Osteoblast (primary cell): ENCODE data around the gene EFCAB11. TPM values are rescaled to one million over a fixed set of nuclear protein-coding genes. Genes with fewer than 3 reads are reported as not detected.
A peak's percentile ranks its signal among the peaks of the same experiment; 100 is the strongest.

Experiments used
- DNase-seq: peaks from one replicate; pipeline ENCODE4 v3.0.0; 2011; ENCODE audit warnings: low spot score, mixed read lengths; ENCODE audit not compliant: insufficient read length; ENCODE audit errors: missing footprints
- H2AFZ ChIP-seq: 2 replicates; pipeline ENCODE4 v1.6.0; 2011; ENCODE audit warnings: mild to moderate bottlenecking, low read length
- H3K27ac ChIP-seq: 2 replicates; pipeline ENCODE4 v1.5.1; 2011; ENCODE audit warnings: mild to moderate bottlenecking, low read depth, low read length, moderate library complexity
- H3K27me3 ChIP-seq: 2 replicates; pipeline ENCODE4 v1.6.0; 2012; ENCODE audit warnings: mild to moderate bottlenecking, control low read depth, inconsistent platforms, low read length, moderate library complexity; ENCODE audit not compliant: insufficient read depth
- H3K36me3 ChIP-seq: 2 replicates; pipeline ENCODE4 v1.5.1; 2011; ENCODE audit warnings: mild to moderate bottlenecking, low read length, control low read depth, moderate library complexity; ENCODE audit not compliant: insufficient read depth
- H3K4me1 ChIP-seq: 2 replicates; pipeline ENCODE4 v1.5.1; 2011; ENCODE audit warnings: mild to moderate bottlenecking, low read length, control low read depth, moderate library complexity; ENCODE audit not compliant: insufficient read depth
- H3K4me2 ChIP-seq: 2 replicates; pipeline ENCODE4 v1.6.0; 2011; ENCODE audit warnings: mild to moderate bottlenecking, low read length; ENCODE audit not compliant: insufficient read depth
- H3K4me3 ChIP-seq: fragments of 200-600 bp; sonication (generic); 3 replicates; pipeline ENCODE4 v1.5.1; 2012; ENCODE audit warnings: mild to moderate bottlenecking, low read length, inconsistent platforms; ENCODE audit not compliant: insufficient read depth
- H3K79me2 ChIP-seq: 2 replicates; pipeline ENCODE4 v1.6.0; 2012; ENCODE audit warnings: mild to moderate bottlenecking, low read length, control low read depth, inconsistent platforms; ENCODE audit not compliant: insufficient read depth
- H3K9me3 ChIP-seq: 2 replicates; pipeline ENCODE4 v1.5.1; 2011; ENCODE audit warnings: low read depth, low read length, control low read depth
- H4K20me1 ChIP-seq: 2 replicates; pipeline ENCODE4 v1.6.0; 2012; ENCODE audit warnings: mild to moderate bottlenecking, low read length, control low read depth; ENCODE audit not compliant: insufficient read depth
- total RNA-seq: library from RNA; depleted of rRNA; stranded (reverse); fragments of >200 nt; gene quantifications from 2 replicates; pipeline ENCODE4 v1.2.3, GENCODE V29; 2012
- TF ChIP-seq, protein P1 (sequence below): IDR thresholded peaks from 2 replicates; pipeline ENCODE4 v1.5.1; 2011; ENCODE audit warnings: mild to moderate bottlenecking, low read depth, low read length, moderate library complexity; ENCODE audit errors: extremely low read depth

Gene EFCAB11
- total RNA-seq, 1 donor, result 6.9 TPM

GRCh38 chr14:89861630-89862029, 92.9 kb downstream of the EFCAB11 start:
- H3K27me3 ChIP-seq, result no peaks in the 10 kb centered on the region
- H2AFZ ChIP-seq, result no peak overlapping the region
- H3K27ac ChIP-seq, result no peak overlapping the region
- H3K9me3 ChIP-seq, result no peaks in the 10 kb centered on the region
- H3K79me2 ChIP-seq, result no peaks in the 10 kb centered on the region
- peaks cover 10% of the 10 kb centered on the region for H3K4me1 ChIP-seq
- DNase-seq, result no peak
- TF ChIP-seq, protein P1, sequence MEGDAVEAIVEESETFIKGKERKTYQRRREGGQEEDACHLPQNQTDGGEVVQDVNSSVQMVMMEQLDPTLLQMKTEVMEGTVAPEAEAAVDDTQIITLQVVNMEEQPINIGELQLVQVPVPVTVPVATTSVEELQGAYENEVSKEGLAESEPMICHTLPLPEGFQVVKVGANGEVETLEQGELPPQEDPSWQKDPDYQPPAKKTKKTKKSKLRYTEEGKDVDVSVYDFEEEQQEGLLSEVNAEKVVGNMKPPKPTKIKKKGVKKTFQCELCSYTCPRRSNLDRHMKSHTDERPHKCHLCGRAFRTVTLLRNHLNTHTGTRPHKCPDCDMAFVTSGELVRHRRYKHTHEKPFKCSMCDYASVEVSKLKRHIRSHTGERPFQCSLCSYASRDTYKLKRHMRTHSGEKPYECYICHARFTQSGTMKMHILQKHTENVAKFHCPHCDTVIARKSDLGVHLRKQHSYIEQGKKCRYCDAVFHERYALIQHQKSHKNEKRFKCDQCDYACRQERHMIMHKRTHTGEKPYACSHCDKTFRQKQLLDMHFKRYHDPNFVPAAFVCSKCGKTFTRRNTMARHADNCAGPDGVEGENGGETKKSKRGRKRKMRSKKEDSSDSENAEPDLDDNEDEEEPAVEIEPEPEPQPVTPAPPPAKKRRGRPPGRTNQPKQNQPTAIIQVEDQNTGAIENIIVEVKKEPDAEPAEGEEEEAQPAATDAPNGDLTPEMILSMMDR, result no peak
- H4K20me1 ChIP-seq, result no peaks in the 10 kb centered on the region
- no peaks in the 10 kb centered on the region for H3K36me3 ChIP-seq
- no peak overlapping the region for H3K4me2 ChIP-seq
- H3K4me3 ChIP-seq, result no peak overlapping the region

- peaks cover 24% of the 10 kb centered on the region for H3K4me1 ChIP-seq
- H3K27me3 ChIP-seq, result no peaks in the 10 kb centered on the region
- no peaks in the 10 kb centered on the region for H4K20me1 ChIP-seq
- TF ChIP-seq, protein P1, result no peak
- no peak overlapping the region for H3K27ac ChIP-seq
- no peak for DNase-seq
- H2AFZ ChIP-seq, result no peak overlapping the region
- H3K4me3 ChIP-seq, result no peak overlapping the region
- no peak overlapping the region for H3K4me2 ChIP-seq
- H3K36me3 ChIP-seq, result no peaks in the 10 kb centered on the region
- no peaks in the 10 kb centered on the region for H3K79me2 ChIP-seq
- H3K9me3 ChIP-seq, result no peaks in the 10 kb centered on the region
These were observed 96.4 kb downstream of the EFCAB11 start for GRCh38 chr14:89858089-89858488.

DNA sequence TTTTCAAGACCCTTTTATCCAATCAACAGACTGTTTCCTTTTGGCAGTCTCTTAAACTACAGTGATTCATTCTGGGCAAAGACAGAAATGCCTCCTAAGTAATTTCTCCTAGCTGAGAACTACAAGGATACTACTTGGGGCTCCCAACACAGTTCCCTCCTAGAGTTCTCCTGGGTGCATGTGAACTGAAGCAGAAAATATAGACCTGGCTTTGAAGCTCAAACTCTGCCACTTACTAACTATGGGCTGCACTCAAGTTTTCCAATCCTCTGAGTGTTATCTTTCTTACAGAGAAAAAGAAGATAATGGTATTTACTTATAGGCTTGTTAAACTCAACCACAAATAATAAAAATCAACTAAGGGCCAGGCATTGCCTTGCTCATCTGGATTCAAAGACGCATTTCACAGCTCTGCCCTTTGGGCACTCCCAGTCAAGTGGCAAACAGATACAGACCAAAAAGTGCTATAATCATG, 97.6 kb downstream of the EFCAB11 start:
- H3K36me3 ChIP-seq, result no peaks in the 10 kb centered on the region
- H3K79me2 ChIP-seq, result no peaks in the 10 kb centered on the region
- no peaks in the 10 kb centered on the region for H3K27me3 ChIP-seq
- peaks cover 24% of the 10 kb centered on the region for H3K4me1 ChIP-seq
- H3K27ac ChIP-seq, result peak overlapping the region; percentile 83
- no peak overlapping the region for H3K4me3 ChIP-seq
- no peak overlapping the region for H2AFZ ChIP-seq
- TF ChIP-seq, protein P1, result no peak
- peak; percentile 21 for DNase-seq
- no peak overlapping the region for H3K4me2 ChIP-seq
- H3K9me3 ChIP-seq, result no peaks in the 10 kb centered on the region
- no peaks in the 10 kb centered on the region for H4K20me1 ChIP-seq

DNA sequence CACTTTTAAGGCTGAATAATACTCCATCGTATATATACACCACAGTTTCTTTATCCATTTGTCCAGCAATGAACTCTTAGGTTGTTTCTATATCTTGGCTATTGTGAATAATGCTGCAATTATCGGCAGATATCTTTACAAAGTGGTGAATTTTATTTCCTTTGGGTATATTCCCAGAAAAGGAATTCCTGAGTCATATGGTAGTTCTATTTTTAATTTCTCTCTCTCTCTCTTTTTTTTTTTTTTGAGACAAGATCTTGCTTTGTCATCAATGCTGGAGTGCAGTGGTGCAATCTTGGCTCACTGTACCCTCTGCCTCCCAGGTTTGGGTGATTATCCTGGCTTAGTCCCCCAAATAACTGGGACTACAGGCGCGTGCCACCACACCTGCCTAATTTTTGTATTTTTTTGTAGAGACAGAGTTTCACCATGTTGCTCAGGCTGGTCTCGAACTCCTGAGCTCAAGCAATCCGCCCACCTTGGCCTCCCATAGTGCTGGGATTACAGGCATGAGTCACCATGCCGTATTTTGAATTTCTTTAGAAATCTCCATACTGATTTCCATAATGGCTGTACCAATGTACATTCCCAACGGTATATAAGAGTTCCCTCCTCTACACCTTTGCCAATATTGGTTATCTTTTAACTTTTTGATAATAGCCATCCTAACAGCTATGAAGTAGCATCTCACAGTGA, 98.4 kb downstream of the EFCAB11 start:
- H3K4me3 ChIP-seq, result peak overlapping the region; percentile 32
- H3K27ac ChIP-seq, result peak overlapping the region; percentile 83

More for the DNA sequence above, 98.4 kb downstream of the EFCAB11 start:
- H3K36me3 ChIP-seq, result no peaks in the 10 kb centered on the region
- peak; percentile 71 for DNase-seq
- TF ChIP-seq, protein P1, result no peak
- no peaks in the 10 kb centered on the region for H3K79me2 ChIP-seq
- H3K9me3 ChIP-seq, result no peaks in the 10 kb centered on the region
- peaks cover 24% of the 10 kb centered on the region for H3K4me1 ChIP-seq
- peak overlapping the region; percentile 81 for H3K4me2 ChIP-seq
- no peak overlapping the region for H2AFZ ChIP-seq
- no peaks in the 10 kb centered on the region for H3K27me3 ChIP-seq
- no peaks in the 10 kb centered on the region for H4K20me1 ChIP-seq
